ENCODE results near the gene YWHAH. TPM values are rescaled to one million over a fixed set of nuclear protein-coding genes. Genes with fewer than 3 reads are reported as not detected.

Gene YWHAH
- total RNA-seq, 2 experiments from 2014 or later, result 115 to 118 TPM

Other genes starting within 250 kb of the YWHAH start
- 10 to 100 TPM; 28.7 to 31.8 TPM for gene PRR14L, start 194.4 kb upstream of the YWHAH start, total RNA-seq
- gene DEPDC5, start 190.5 kb upstream of the YWHAH start, total RNA-seq, result 10 to 100 TPM; 23.6 TPM
- not detected for gene SLC5A1, start 98.7 kb downstream of the YWHAH start, total RNA-seq
- not detected for gene C22orf42, start 214.8 kb downstream of the YWHAH start, total RNA-seq